ENCODE data around the gene TGFB3. TPM values are rescaled to one million over a fixed set of nuclear protein-coding genes. Genes with fewer than 3 reads are reported as not detected.

TGFB3 gene
- total and polyA plus RNA-seq, 2 donors (not counting 3 experiments of a cell fraction or from before 2014, with no cell fraction given), result 5.3 to 5.4 TPM

GRCh38 chr14:75971509-75971908 is 10.3 kb downstream of the TGFB3 start:
- Histone ChIP-seq H3K4me1 (ENCODE audit: control insufficient read depth, extremely low read depth, insufficient read depth, low read length) (no peaks in the 10 kb centered on the region), H3K27ac (ENCODE audit: insufficient read depth, low read depth, low read length) (no peak overlapping the region), H3K4me2 (ENCODE audit: insufficient read depth, low read length) (no peak overlapping the region), H3K79me2 (ENCODE audit: control insufficient read depth, insufficient read depth, low read length) (no peaks in the 10 kb centered on the region), H2AFZ (ENCODE audit: low read depth, low read length) (no peak overlapping the region), H4K20me1 (replicated peaks; ENCODE audit: control insufficient read depth, extremely low read depth, insufficient read depth, low read length) (no peaks in the 10 kb centered on the region), H3K9me3 (replicated peaks; ENCODE audit: control insufficient read depth, insufficient read depth, low read length) (no peaks in the 10 kb centered on the region), H3K9me1 (replicated peaks; ENCODE audit: control insufficient read depth, extremely low read depth, insufficient read depth, low read length) (no peaks in the 10 kb centered on the region), H3K4me3 (replicated peaks in 1 of 3; ENCODE audit: insufficient read depth in 1 of 3, low read depth in 1 of 3, low read length in 3 of 3) (no peak overlapping the region), H3K27me3 (ENCODE audit: control insufficient read depth in 2 of 2, insufficient read depth in 2 of 2, low read length in 2 of 2) (no peaks in the 10 kb centered on the region), H3K36me3 (ENCODE audit: control insufficient read depth in 2 of 2, extremely low read depth in 1 of 2, insufficient read depth in 2 of 2, low read length in 2 of 2) (no peaks in the 10 kb centered on the region), H3K9ac (replicated peaks; ENCODE audit: extremely low read depth, insufficient read depth, low read length) (no peak overlapping the region)
- BruUV-seq (replicated peaks), result no TSS peak
- dilution Hi-C loops (cut with MboI; ENCODE audit: extremely low pct_ligation_motif_present, low sequenced_read_pairs), result no loop called here
- intact Hi-C loops (cut with micrococcal nuclease), result no loop called here
- POLR2A ChIA-PET, result no interaction called here
- FAIRE-seq (no peak), DNase-seq (ENCODE audit: low read depth, low spot score) (no peak)
- no peak for TF ChIP-seq POLR2AphosphoS5 (IDR thresholded peaks at IDR 0.05; ENCODE audit: insufficient read depth, low read depth, low read length)
- no peak for TF ChIP-seq MYC (IDR thresholded peaks at IDR 0.05; ENCODE audit: low read depth, low read length)
- no peak for TF ChIP-seq EZH2 (IDR thresholded peaks at IDR 0.05; ENCODE audit: borderline replicate concordance, low read depth, low read length, severe bottlenecking)
- TF ChIP-seq JUN (IDR thresholded peaks at IDR 0.05; ENCODE audit: borderline replicate concordance, insufficient read depth, insufficient read length, low read depth), result no peak
- TF ChIP-seq GATA2 (IDR thresholded peaks at IDR 0.05; ENCODE audit: insufficient read depth, insufficient read length, low read depth, low read length), result no peak
- CTCF ChIA-PET, result interaction anchor here (1.2 to 4.7 kb wide), 6 partner anchors 9 to 262 kb away, joined by 3 to 31 read pairs (median 4); partner anchors contain the start of gene TGFB3

DNA sequence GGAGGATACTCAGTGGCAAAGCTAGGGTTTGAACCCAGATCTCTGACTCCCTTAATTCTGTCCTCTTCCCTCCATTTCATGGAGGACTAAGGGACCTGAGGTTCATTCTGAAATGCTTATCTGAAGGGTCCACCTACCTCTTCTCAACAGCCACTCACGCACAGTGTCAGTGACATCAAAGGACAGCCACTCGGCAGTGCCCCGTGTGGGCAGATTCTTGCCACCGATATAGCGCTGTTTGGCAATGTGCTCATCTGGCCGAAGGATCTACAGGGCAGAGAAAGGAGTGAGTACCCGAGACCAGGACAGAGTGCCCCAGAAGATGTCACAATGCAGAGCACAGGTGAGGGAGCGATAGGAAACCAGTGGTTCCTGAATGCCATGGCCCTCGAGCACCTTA is 10.8 kb downstream of the TGFB3 start:
- dilution Hi-C loops (cut with MboI; ENCODE audit: extremely low pct_ligation_motif_present, low sequenced_read_pairs), result no loop called here
- no peaks in the 10 kb centered on the region for H3K9me3 ChIP-seq (replicated peaks; ENCODE audit: control insufficient read depth, insufficient read depth, low read length)
- POLR2A ChIA-PET, result no interaction called here
- no peaks in the 10 kb centered on the region for H3K4me1 ChIP-seq (ENCODE audit: control insufficient read depth, extremely low read depth, insufficient read depth, low read length)
- no peaks in the 10 kb centered on the region for H4K20me1 ChIP-seq (replicated peaks; ENCODE audit: control insufficient read depth, extremely low read depth, insufficient read depth, low read length)
- DNase-seq (ENCODE audit: low read depth, low spot score), result no peak
- H3K27me3 ChIP-seq (ENCODE audit: control insufficient read depth in 2 of 2, insufficient read depth in 2 of 2, low read length in 2 of 2), result no peaks in the 10 kb centered on the region
- no peak overlapping the region for H2AFZ ChIP-seq (ENCODE audit: low read depth, low read length)
- BruUV-seq (replicated peaks), result no TSS peak
- no peak overlapping the region for H3K4me2 ChIP-seq (ENCODE audit: insufficient read depth, low read length)
- FAIRE-seq, result no peak
- no peaks in the 10 kb centered on the region for H3K36me3 ChIP-seq (ENCODE audit: control insufficient read depth in 2 of 2, extremely low read depth in 1 of 2, insufficient read depth in 2 of 2, low read length in 2 of 2)
- no peak overlapping the region for H3K9ac ChIP-seq (replicated peaks; ENCODE audit: extremely low read depth, insufficient read depth, low read length)
- TF ChIP-seq, protein P1, sequence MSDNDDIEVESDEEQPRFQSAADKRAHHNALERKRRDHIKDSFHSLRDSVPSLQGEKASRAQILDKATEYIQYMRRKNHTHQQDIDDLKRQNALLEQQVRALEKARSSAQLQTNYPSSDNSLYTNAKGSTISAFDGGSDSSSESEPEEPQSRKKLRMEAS (IDR thresholded peaks at IDR 0.05; ENCODE audit: insufficient read depth, insufficient read length), result no peak
- no peak for TF ChIP-seq JUN (IDR thresholded peaks at IDR 0.05; ENCODE audit: borderline replicate concordance, insufficient read depth, insufficient read length, low read depth)
- no peak for TF ChIP-seq POLR2A (IDR thresholded peaks at IDR 0.05; ENCODE audit: low read depth, low read length)
- no peak for TF ChIP-seq FOS (IDR thresholded peaks at IDR 0.05; ENCODE audit: borderline replicate concordance, insufficient read depth, low read length)
- no peaks in the 10 kb centered on the region for H3K9me1 ChIP-seq (replicated peaks; ENCODE audit: control insufficient read depth, extremely low read depth, insufficient read depth, low read length)
- CTCF ChIA-PET, result interaction anchor here (1.2 to 4.7 kb wide), 5 partner anchors 9 to 189 kb away, joined by 3 to 31 read pairs (median 3); partner anchors contain the start of gene TGFB3
- intact Hi-C loops (cut with micrococcal nuclease), result no loop called here
- no peak overlapping the region for H3K27ac ChIP-seq (ENCODE audit: insufficient read depth, low read depth, low read length)
- H3K79me2 ChIP-seq (ENCODE audit: control insufficient read depth, insufficient read depth, low read length), result no peaks in the 10 kb centered on the region
- H3K4me3 ChIP-seq (replicated peaks in 1 of 3; ENCODE audit: insufficient read depth in 1 of 3, low read depth in 1 of 3, low read length in 3 of 3), result no peak overlapping the region
